GM12891 (cell line): ENCODE measurements around the gene CEP170B.

ENCODE experiments used
- PAX5 ChIP-seq: IDR thresholded peaks from 2 replicates; pipeline ENCODE4 v1.6.1; 2011; ENCODE audit warnings: low read length, moderate library complexity, mild to moderate bottlenecking; ENCODE audit not compliant: insufficient read depth, severe bottlenecking
- POLR2A ChIP-seq: IDR thresholded peaks from 2 replicates; pipeline ENCODE4 v1.6.1; 2011; ENCODE audit warnings: low read depth, low read length, control low read depth
- POLR2AphosphoS5 ChIP-seq: IDR thresholded peaks from 2 replicates; pipeline ENCODE4 v1.6.1; 2011; ENCODE audit warnings: low read depth, low read length, control low read depth
- POU2F2 ChIP-seq: IDR thresholded peaks from 2 replicates; pipeline ENCODE4 v1.6.1; 2011; ENCODE audit warnings: low read depth, mild to moderate bottlenecking, control low read depth, low read length, moderate library complexity
- SPI1 ChIP-seq: IDR thresholded peaks from 2 replicates; pipeline ENCODE4 v1.6.1; 2011; ENCODE audit warnings: low read depth, low read length, control low read depth
- TAF1 ChIP-seq: IDR thresholded peaks from 2 replicates; pipeline ENCODE4 v1.6.1; 2011; ENCODE audit warnings: low read depth, low read length, control low read depth

GRCh38 chr14:104893435-104894207 lies 28.6 kb downstream of the CEP170B start:
- TF ChIP-seq SPI1 (no peak), POLR2A (no peak), POLR2AphosphoS5 (no peak), TAF1 (no peak), POU2F2 (no peak), PAX5 (no peak)
